Caco-2 (cell line): ENCODE results near the gene COIL. TPM values are rescaled to one million over a fixed set of nuclear protein-coding genes. Genes with fewer than 3 reads are reported as not detected.
A peak's percentile ranks its signal among the peaks of the same experiment; 100 is the strongest.

Experiments used
- BruUV-seq: library from RNA; stranded (reverse); fragments of 400-500 nt; replicated peaks from 2 replicates; lab custom pipeline; 2021; lab: Mats Ljungman, UMichigan
- CTCF ChIA-PET: fragments of 300-600 bp; sonication (Branson Sonifier 250); formaldehyde crosslinking; loops from one replicate; lab custom pipeline; 2022; ENCODE audit warnings: antibody characterized with exemption; lab: Charles Lee
- POLR2A ChIA-PET: fragments of 300-600 bp; sonication (Branson Sonifier 250); formaldehyde crosslinking; loops from one replicate; lab custom pipeline; 2022; ENCODE audit warnings: antibody characterized with exemption; lab: Charles Lee
- DNase-seq, 2 experiments: peaks; one replicate each; pipeline versions ENCODE4 v3.0.0 to v3.0.0-alpha.2; 2020 to 2022
- H3K27me3 ChIP-seq: replicated peaks from 2 replicates; pipeline ENCODE4 v1.6.0; 2011; ENCODE audit warnings: low read length; ENCODE audit not compliant: control insufficient read depth, insufficient read depth
- H3K36me3 ChIP-seq: 2 replicates; pipeline ENCODE4 v1.5.1; 2011; ENCODE audit warnings: low read length; ENCODE audit not compliant: control insufficient read depth, insufficient read depth
- H3K4me1 ChIP-seq: fragments of 250-450 bp; sonication (Bioruptor Pico); 2 replicates; pipeline ENCODE4 v1.5.1; 2020; ENCODE audit warnings: mild to moderate bottlenecking
- H3K4me3 ChIP-seq: 2 replicates; pipeline ENCODE4 v1.5.1; 2011; ENCODE audit warnings: low read depth, mild to moderate bottlenecking, control low read depth, low read length
- H3K9me3 ChIP-seq: fragments of 250-450 bp; sonication (Bioruptor Pico); 2 replicates; pipeline ENCODE4 v1.5.1; 2020; ENCODE audit warnings: mild to moderate bottlenecking, moderate library complexity
- H3K27ac Mint-ChIP-seq: one replicate; pipeline ENCODE4 v1.8.0; 2022; ENCODE audit warnings: mixed read lengths; ENCODE audit not compliant: unreplicated experiment
- H3K27me3 Mint-ChIP-seq: one replicate; pipeline ENCODE4 v1.8.0; 2022; ENCODE audit warnings: mixed read lengths; ENCODE audit not compliant: insufficient read depth, unreplicated experiment
- H3K36me3 Mint-ChIP-seq: one replicate; pipeline ENCODE4 v1.8.0; 2022; ENCODE audit warnings: mild to moderate bottlenecking, mixed read lengths; ENCODE audit not compliant: insufficient read depth, unreplicated experiment
- H3K4me1 Mint-ChIP-seq: one replicate; pipeline ENCODE4 v1.8.0; 2022; ENCODE audit warnings: low read depth, mixed read lengths; ENCODE audit not compliant: unreplicated experiment
- H3K4me3 Mint-ChIP-seq: one replicate; pipeline ENCODE4 v1.8.0; 2022; ENCODE audit warnings: mild to moderate bottlenecking, moderate library complexity, mixed read lengths; ENCODE audit not compliant: unreplicated experiment
- H3K9me3 Mint-ChIP-seq: one replicate; pipeline ENCODE4 v1.8.0; 2022; ENCODE audit warnings: mixed read lengths; ENCODE audit not compliant: unreplicated experiment
- intact Hi-C: fragments of 100-400 bp; cut with micrococcal nuclease; formaldehyde crosslinking; loops from one replicate; pipeline ENCODE4 v1.10.0; 2022; ENCODE audit not compliant: unreplicated experiment
- total RNA-seq: library from RNA; stranded (reverse); gene quantifications from 2 replicates; pipeline ENCODE4 v1.2.3, GENCODE V29; 2022
- TF ChIP-seq, protein P1 (sequence below), 2 experiments: fragments of 200-600 bp in 1 of 2; IDR thresholded peaks; 1 replicate in 1 of 2; 2 replicates in 1 of 2; pipeline versions ENCODE4 v1.5.1 to v1.8.0; 2011 to 2022; ENCODE audit warnings: antibody characterized with exemption in 1 of 2, control low read depth in 1 of 2, inconsistent platforms in 1 of 2, low read depth in 1 of 2, low read length in 1 of 2, mild to moderate bottlenecking in 1 of 2, moderate library complexity in 1 of 2; ENCODE audit not compliant: insufficient read depth in 1 of 2, severe bottlenecking in 1 of 2, unreplicated experiment in 1 of 2

The COIL gene
- total RNA-seq, 1 experiment from 2014 or later, result 27.0 TPM

DNA sequence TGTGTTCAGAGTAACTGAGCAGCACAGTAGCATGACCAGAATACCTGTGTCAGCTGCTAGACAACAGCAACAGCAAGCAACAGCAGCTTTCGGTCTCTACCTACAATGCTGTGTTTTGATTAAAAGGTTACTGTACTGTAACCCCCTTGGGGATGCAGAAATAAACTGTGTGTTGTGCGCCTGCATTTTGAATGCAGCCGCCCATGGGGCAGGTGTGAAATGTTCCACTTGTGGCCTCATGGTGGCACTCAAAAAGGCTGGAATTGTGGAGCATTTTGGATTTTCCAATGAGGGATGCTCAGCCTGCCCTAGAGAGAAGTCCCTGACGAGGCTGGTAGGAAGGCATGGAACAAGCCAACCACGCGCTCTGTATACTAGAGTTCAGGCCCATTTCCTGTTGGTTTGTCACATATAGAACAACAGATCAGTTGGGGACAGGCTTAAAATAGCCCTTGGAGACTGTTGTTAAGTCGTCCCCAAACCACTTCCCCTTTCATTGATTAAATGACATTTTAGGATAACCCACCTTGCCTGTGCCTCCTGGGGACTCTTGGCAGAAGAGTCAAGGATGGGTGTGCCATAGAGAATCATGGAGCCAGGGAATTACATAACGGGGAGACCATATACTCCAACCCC lies 44.2 kb upstream of the COIL start:
- Mint-ChIP-seq H3K36me3 (no peaks in the 10 kb centered on the region), H3K27me3 (no peaks in the 10 kb centered on the region), H3K9me3 (no peaks in the 10 kb centered on the region), H3K27ac (no peak overlapping the region), H3K4me3 (no peak overlapping the region), H3K4me1 (peaks cover 3% of the 10 kb centered on the region)
- Histone ChIP-seq H3K27me3 (no peaks in the 10 kb centered on the region), H3K9me3 (no peaks in the 10 kb centered on the region), H3K4me3 (no peak overlapping the region), H3K36me3 (no peaks in the 10 kb centered on the region), H3K4me1 (no peaks in the 10 kb centered on the region)
- TF ChIP-seq, protein P1, sequence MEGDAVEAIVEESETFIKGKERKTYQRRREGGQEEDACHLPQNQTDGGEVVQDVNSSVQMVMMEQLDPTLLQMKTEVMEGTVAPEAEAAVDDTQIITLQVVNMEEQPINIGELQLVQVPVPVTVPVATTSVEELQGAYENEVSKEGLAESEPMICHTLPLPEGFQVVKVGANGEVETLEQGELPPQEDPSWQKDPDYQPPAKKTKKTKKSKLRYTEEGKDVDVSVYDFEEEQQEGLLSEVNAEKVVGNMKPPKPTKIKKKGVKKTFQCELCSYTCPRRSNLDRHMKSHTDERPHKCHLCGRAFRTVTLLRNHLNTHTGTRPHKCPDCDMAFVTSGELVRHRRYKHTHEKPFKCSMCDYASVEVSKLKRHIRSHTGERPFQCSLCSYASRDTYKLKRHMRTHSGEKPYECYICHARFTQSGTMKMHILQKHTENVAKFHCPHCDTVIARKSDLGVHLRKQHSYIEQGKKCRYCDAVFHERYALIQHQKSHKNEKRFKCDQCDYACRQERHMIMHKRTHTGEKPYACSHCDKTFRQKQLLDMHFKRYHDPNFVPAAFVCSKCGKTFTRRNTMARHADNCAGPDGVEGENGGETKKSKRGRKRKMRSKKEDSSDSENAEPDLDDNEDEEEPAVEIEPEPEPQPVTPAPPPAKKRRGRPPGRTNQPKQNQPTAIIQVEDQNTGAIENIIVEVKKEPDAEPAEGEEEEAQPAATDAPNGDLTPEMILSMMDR (IDR thresholded peaks at IDR 0.05; ENCODE audit: insufficient read depth in 1 of 2, low read depth in 1 of 2, low read length in 1 of 2, severe bottlenecking in 1 of 2, unreplicated experiment in 1 of 2), result peak; percentile 29 to 50
- BruUV-seq, result no TSS peak
- CTCF ChIA-PET, result no interaction called here
- DNase-seq, result peak in 1 of 2 experiments; percentile 10
- POLR2A ChIA-PET, result no interaction called here
- intact Hi-C loops, result loop anchor here (10.0 kb wide), 1 partner anchor 110 kb away; no protein-coding TSS in a partner anchor

DNA sequence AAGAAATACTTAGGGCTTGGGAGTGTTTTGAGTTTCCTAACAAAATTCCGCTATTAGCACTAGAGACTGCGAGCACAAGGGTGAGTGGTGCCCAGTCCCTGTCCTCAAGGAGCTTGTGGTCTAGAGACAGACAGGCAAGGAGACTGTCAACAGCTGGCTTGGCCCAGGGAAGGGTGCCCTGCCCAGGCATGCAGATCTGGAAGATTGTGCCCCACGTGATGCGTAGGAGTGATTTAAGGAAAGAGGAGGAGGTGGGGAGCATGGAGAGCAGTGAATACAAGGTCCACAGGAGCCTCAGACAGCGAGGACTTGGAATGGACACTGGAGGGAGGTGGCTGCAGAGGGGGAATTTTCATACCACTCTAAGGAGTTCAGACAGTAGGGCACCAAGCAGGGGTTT lies 42.1 kb upstream of the COIL start:
- Histone ChIP-seq H3K36me3 (no peaks in the 10 kb centered on the region), H3K27me3 (no peaks in the 10 kb centered on the region), H3K4me1 (no peaks in the 10 kb centered on the region), H3K4me3 (no peak overlapping the region), H3K9me3 (no peaks in the 10 kb centered on the region)
- no peaks in the 10 kb centered on the region for H3K27me3 Mint-ChIP-seq
- H3K9me3 Mint-ChIP-seq, result no peaks in the 10 kb centered on the region
- H3K4me1 Mint-ChIP-seq, result no peaks in the 10 kb centered on the region
- no peak overlapping the region for H3K27ac Mint-ChIP-seq
- no TSS peak for BruUV-seq
- intact Hi-C loops, result loop anchor here (10.0 kb wide), 1 partner anchor 112 kb away; no protein-coding TSS in a partner anchor
- ChIA-PET CTCF (no interaction called here), POLR2A (no interaction called here)
- TF ChIP-seq, protein P1 (IDR thresholded peaks at IDR 0.05; ENCODE audit: insufficient read depth in 1 of 2, low read depth in 1 of 2, low read length in 1 of 2, severe bottlenecking in 1 of 2, unreplicated experiment in 1 of 2), result no peak
- no peaks in the 10 kb centered on the region for H3K36me3 Mint-ChIP-seq
- no peak for DNase-seq
- H3K4me3 Mint-ChIP-seq, result no peak overlapping the region

DNA sequence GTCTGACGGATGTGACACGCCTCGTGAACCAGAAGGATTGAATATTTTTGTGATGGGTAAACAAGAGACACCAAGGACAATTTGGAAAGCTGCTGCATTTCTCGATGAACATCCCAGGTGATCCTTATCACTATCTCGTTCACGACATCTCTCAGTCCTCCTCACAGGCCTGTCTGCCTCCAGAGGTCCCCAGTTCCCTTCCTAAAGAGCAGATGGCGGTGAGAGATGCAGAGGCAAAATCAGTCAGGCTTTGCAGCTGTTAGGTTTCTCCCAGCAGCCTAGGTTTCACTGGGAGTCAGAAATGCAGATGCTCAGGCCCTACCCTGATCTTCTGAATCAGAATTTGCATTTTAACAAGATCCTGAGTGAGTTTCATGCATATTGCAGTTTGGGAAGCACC lies 40.7 kb upstream of the COIL start:
- H3K36me3 Mint-ChIP-seq, result no peaks in the 10 kb centered on the region
- POLR2A ChIA-PET, result no interaction called here
- no peaks in the 10 kb centered on the region for H3K27me3 ChIP-seq

More for the DNA sequence above, 40.7 kb upstream of the COIL start:
- Histone ChIP-seq H3K4me3 (no peak overlapping the region), H3K9me3 (no peaks in the 10 kb centered on the region), H3K36me3 (no peaks in the 10 kb centered on the region), H3K4me1 (no peaks in the 10 kb centered on the region)
- TF ChIP-seq, protein P1 (IDR thresholded peaks at IDR 0.05; ENCODE audit: insufficient read depth in 1 of 2, low read depth in 1 of 2, low read length in 1 of 2, severe bottlenecking in 1 of 2, unreplicated experiment in 1 of 2), result no peak
- Mint-ChIP-seq H3K9me3 (no peaks in the 10 kb centered on the region), H3K27me3 (no peaks in the 10 kb centered on the region), H3K4me3 (no peak overlapping the region), H3K4me1 (no peaks in the 10 kb centered on the region), H3K27ac (no peak overlapping the region)
- CTCF ChIA-PET, result no interaction called here
- no TSS peak for BruUV-seq
- intact Hi-C loops, result loop anchor here (10.0 kb wide), 1 partner anchor 113 kb away; no protein-coding TSS in a partner anchor
- no peak for DNase-seq
